Measurements from ENCODE around the gene BOK. TPM values are rescaled to one million over a fixed set of nuclear protein-coding genes. Genes with fewer than 3 reads are reported as not detected.

The BOK gene
- total and polyA plus RNA-seq, 4 donors: 11.8 to 44.3 (median 29.1) TPM

- WGBS, 2 donors: 89 to 92% methylated on average over 14 of the region's 14 CpGs
- ATAC-seq (ENCODE audit: insufficient read depth, low FRiP score) (no peak), DNase-seq (no peak)
- no peak overlapping the region for H3K9ac ChIP-seq (ENCODE audit: insufficient read depth in 1 of 2, low read length in 2 of 2)
- no peak for TF ChIP-seq CTCF (IDR thresholded peaks at IDR 0.05; ENCODE audit: control extremely low read depth, extremely low read depth)
- no peaks in the 10 kb centered on the region for H3K27me3 ChIP-seq (ENCODE audit: control insufficient read depth in 3 of 3, insufficient read depth in 3 of 3, low read length in 2 of 3)
- H3K27ac ChIP-seq (ENCODE audit: low read depth in 1 of 2, low read length in 1 of 2): no peak overlapping the region
- H3K4me1 ChIP-seq (ENCODE audit: control insufficient read depth in 5 of 5, insufficient read depth in 5 of 5, low read length in 5 of 5): peaks cover 0 to 15% (median 9%) of the 10 kb centered on the region in 5 donors
- peaks cover 0 to 10% (median 5%) of the 10 kb centered on the region in 4 donors for H3K36me3 ChIP-seq (ENCODE audit: control insufficient read depth in 4 of 4, insufficient read depth in 4 of 4, low read length in 4 of 4)
- no peak overlapping the region for H3K4me3 ChIP-seq
- H3K9me3 ChIP-seq (ENCODE audit: control insufficient read depth in 4 of 4, insufficient read depth in 3 of 4, low read length in 3 of 4): no peaks in the 10 kb centered on the region
Measured at GRCh38 chr2:241576293-241576654, 17.7 kb downstream of the BOK start.

- peak overlapping the region in 1 of 2 donors; percentile 28 for H3K9ac ChIP-seq (ENCODE audit: insufficient read depth in 1 of 2, low read length in 2 of 2)
- H3K36me3 ChIP-seq (ENCODE audit: control insufficient read depth in 4 of 4, insufficient read depth in 4 of 4, low read length in 4 of 4): peaks cover 0 to 18% (median 7%) of the 10 kb centered on the region in 4 donors
- H3K4me1 ChIP-seq (ENCODE audit: control insufficient read depth in 5 of 5, insufficient read depth in 5 of 5, low read length in 5 of 5): peaks cover 0 to 15% (median 9%) of the 10 kb centered on the region in 5 donors
- no peak overlapping the region for H3K27ac ChIP-seq (ENCODE audit: low read depth in 1 of 2, low read length in 1 of 2)
- DNase-seq (peak; percentile 88 to 93 (median 90)), ATAC-seq (ENCODE audit: insufficient read depth, low FRiP score) (no peak)
- H3K4me3 ChIP-seq: no peak overlapping the region
- WGBS, 2 donors: 57 to 71% methylated on average over 9 of the region's 9 CpGs
- H3K27me3 ChIP-seq (ENCODE audit: control insufficient read depth in 3 of 3, insufficient read depth in 3 of 3, low read length in 2 of 3): no peaks in the 10 kb centered on the region
- TF ChIP-seq CTCF (IDR thresholded peaks at IDR 0.05; ENCODE audit: control extremely low read depth, extremely low read depth): no peak
- no peaks in the 10 kb centered on the region for H3K9me3 ChIP-seq (ENCODE audit: control insufficient read depth in 4 of 4, insufficient read depth in 3 of 4, low read length in 3 of 4)
Measured at GRCh38 chr2:241577413-241578122, 19.0 kb downstream of the BOK start.

GRCh38 chr2:241579281-241579680, 20.7 kb downstream of the BOK start:
- peaks cover 9 to 24% (median 18%) of the 10 kb centered on the region in 4 donors for H3K36me3 ChIP-seq (ENCODE audit: control insufficient read depth in 4 of 4, insufficient read depth in 4 of 4, low read length in 4 of 4)
- WGBS, 2 donors: 89 to 94% methylated on average over 7 of the region's 7 CpGs
- no peak overlapping the region for H3K9ac ChIP-seq (ENCODE audit: insufficient read depth in 1 of 2, low read length in 2 of 2)
- H3K27ac ChIP-seq (ENCODE audit: low read depth in 1 of 2, low read length in 1 of 2): no peak overlapping the region
- H3K9me3 ChIP-seq (ENCODE audit: control insufficient read depth in 4 of 4, insufficient read depth in 3 of 4, low read length in 3 of 4): no peaks in the 10 kb centered on the region
- ATAC-seq (ENCODE audit: insufficient read depth, low FRiP score) (no peak), DNase-seq (no peak)
- no peak for TF ChIP-seq CTCF (IDR thresholded peaks at IDR 0.05; ENCODE audit: control extremely low read depth, extremely low read depth)
- no peaks in the 10 kb centered on the region for H3K27me3 ChIP-seq (ENCODE audit: control insufficient read depth in 3 of 3, insufficient read depth in 3 of 3, low read length in 2 of 3)
- no peak overlapping the region for H3K4me3 ChIP-seq
- peaks cover 0 to 15% (median 9%) of the 10 kb centered on the region in 5 donors for H3K4me1 ChIP-seq (ENCODE audit: control insufficient read depth in 5 of 5, insufficient read depth in 5 of 5, low read length in 5 of 5)

All from lung (tissue), 12 donors.